GM10266 (cell line): ENCODE measurements around the gene ZBTB7A.

ENCODE experiments used
- DNase-seq: peaks from one replicate; pipeline ENCODE4 v3.0.0; 2012; ENCODE audit errors: extremely low spot score
- TF ChIP-seq, protein P1 (sequence below): IDR thresholded peaks from 2 replicates; pipeline ENCODE4 v1.5.1; 2012; ENCODE audit warnings: mild to moderate bottlenecking, low read depth; ENCODE audit not compliant: control insufficient read depth, insufficient read depth; ENCODE audit errors: missing control alignments

The ZBTB7A gene

DNA sequence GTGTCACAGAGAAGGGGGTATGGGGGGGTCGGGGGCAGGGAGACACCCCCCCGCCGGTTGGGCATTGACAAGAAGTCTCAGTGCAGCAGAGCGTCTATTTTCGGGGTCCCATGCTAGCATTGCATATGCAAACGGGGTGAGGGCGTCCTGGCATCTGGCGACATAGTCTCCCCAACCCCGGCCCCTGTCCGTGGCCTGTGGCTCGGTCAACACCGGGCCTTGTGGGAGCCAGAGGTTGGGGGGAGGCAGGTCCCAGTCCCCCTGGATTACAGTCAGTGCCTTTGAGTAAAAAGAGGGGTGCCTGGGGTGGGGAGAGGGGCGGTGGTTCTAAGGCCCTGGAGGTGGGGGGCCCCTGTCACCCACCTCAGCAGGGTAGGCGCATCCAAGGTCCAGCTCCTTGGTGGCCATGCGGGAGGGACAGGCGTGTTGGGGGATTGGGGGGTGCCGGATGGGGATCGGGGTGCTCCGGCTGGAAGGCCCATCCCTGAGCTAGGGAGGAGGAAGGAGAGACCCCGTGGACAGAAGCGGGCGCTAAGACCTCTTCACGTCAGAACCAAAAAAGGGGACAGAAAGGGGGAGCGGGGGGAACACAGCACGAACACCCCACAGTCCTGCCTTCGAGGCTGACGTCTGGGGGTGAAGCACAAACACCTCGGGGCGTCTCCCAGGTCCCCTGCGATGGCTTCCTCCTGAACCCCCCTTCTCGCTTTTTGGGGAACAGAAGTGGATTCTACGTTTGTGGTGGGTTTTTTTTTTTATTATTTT, 20.9 kb downstream of the ZBTB7A start:
- TF ChIP-seq, protein P1, sequence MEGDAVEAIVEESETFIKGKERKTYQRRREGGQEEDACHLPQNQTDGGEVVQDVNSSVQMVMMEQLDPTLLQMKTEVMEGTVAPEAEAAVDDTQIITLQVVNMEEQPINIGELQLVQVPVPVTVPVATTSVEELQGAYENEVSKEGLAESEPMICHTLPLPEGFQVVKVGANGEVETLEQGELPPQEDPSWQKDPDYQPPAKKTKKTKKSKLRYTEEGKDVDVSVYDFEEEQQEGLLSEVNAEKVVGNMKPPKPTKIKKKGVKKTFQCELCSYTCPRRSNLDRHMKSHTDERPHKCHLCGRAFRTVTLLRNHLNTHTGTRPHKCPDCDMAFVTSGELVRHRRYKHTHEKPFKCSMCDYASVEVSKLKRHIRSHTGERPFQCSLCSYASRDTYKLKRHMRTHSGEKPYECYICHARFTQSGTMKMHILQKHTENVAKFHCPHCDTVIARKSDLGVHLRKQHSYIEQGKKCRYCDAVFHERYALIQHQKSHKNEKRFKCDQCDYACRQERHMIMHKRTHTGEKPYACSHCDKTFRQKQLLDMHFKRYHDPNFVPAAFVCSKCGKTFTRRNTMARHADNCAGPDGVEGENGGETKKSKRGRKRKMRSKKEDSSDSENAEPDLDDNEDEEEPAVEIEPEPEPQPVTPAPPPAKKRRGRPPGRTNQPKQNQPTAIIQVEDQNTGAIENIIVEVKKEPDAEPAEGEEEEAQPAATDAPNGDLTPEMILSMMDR: no peak

DNA sequence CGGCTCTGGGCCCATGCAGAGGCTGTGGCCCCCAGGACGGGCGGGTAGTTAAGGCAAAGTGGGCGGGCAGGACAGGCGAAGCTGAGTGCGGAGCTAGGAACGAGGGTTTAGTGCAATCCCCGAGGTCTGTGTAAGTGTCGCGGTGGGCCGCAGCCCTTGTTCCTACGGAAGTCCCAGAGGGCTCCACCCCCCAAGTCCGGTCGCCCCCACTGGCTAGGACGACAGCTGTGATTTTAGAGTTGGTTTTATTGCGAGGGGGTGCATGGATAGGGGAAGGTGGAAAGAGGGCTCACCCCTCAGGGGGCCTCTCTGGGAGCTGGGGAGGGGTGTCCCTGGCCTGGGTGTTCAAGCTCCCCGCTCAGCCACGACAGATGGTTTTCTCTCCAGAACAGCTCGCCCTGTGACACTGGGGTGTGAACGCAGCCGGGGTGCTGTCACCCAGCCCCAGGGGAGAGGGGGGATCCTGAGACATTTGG, 21.7 kb downstream of the ZBTB7A start:
- TF ChIP-seq, protein P1: no peak
- DNase-seq: no peak

More for the DNA sequence above, 20.9 kb downstream of the ZBTB7A start:
- DNase-seq: no peak

DNA sequence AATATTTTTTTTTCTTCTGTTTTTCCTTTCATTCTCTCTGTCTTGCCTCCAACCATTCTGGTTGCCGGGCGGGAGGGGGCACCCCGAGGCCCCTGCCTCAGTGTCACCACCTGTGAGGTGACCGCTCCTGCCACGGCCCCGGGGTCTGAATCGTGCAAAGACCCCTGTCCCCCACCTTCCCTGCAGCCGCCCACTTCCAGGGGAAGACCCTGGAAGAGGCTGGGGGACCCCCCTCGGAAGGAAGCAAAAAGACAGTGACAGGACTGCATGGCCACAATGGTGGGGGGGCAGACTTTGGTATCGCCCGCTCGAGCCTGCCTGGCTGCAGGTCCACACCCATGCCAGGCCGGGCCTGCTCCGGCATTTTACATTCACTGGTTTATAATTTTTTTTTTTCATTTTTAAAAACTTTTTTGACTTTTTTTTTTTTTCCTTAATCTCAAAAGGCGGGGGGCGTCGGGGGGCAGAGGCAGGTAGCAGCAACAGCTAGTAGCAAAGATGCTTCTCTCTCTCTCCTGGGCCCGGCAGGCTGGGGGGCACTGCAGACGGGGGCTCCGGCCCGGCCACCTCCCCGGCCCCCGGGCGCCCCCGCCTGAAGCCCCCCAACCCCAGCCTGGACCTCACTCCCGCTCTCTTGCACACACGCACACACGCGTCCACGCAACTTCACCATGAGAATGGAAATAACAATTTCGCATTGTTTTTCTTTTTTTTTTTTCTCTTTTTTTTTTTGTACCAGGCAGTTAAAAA, 22.6 kb downstream of the ZBTB7A start:
- DNase-seq: no peak
- TF ChIP-seq, protein P1: no peak

DNA sequence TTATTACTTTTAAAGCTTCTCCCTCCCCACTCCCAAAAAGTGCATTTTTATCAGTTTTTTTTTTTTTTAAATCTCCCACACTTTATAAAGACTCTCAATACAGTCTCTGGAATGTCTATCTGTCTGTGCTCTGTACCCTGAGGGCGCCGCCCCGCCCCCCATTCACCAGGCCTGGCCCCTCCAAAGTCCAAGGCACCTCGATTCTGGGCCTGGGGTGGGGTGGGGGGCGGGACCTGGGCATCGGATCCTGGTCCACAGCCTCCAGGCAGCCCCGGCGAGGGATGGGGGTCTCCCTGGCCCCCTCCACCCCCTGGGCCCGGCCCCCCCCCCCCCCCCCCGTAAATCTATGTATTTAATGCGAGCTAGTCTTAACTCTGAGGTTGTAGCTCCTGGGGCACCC, 23.3 kb downstream of the ZBTB7A start:
- no peak for DNase-seq
- TF ChIP-seq, protein P1: no peak

DNA sequence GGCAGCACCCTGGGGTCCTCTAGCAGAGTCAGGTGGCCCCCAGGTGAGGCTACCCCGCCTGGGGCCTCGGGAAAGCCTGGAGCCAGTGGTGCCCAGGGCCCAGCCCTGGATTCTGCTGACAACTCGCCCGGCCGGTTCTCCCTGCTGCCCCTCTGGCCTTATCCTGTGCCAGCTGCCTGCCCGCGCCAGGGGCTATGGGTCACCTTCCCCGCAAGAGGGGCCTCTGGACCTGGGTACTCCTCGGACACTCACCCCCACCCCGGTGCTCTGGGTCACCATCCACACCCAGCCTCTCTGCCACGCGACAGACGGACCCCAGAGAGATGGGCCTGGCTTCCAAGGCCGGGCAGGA, 24.0 kb downstream of the ZBTB7A start:
- TF ChIP-seq, protein P1: no peak
- DNase-seq: no peak

DNA sequence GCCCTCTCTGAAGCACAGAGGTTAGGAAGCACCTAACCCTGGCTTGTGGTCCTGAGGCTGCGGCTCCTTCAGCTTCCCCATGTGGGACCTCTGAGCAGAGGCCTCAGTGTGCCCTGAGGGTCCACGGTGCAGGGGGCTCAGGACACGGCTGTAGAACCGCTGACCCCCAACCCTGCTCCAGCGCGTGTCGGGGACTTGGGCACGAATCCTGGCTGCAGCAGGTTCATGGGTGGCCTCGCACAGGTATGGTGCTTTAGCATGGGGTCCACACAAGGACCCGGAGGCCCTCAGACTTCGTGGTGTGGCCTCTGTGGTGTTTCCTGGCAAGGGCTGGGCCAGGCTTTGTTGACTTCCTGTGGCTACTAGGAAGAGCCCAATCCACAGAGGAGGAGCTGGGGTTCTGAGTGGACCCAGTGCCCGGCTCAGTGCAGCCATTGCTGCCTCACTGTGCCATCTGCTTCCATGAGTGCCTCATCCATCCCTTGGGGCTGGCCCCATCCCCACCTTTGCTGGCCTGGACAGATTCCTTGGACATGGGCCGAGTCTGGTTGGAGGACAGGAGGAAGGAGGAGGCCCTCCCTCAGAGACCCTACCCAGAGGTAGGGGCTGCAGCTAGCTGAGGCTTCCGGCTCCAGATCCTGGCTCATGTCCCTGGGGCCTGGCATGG, 24.5 kb downstream of the ZBTB7A start:
- no peak for DNase-seq
- TF ChIP-seq, protein P1: no peak
